WI38 (cell line): Measurements from ENCODE around the gene WNT3.

ENCODE experiments used
- H3K4me3 ChIP-seq: 2 replicates; pipeline ENCODE4 v1.5.1; 2011; ENCODE audit warnings: low read depth, mild to moderate bottlenecking, control low read depth, low read length
- CTCF ChIP-seq: IDR thresholded peaks from 2 replicates; pipeline ENCODE4 v1.5.1; 2012; ENCODE audit warnings: low read depth, mild to moderate bottlenecking, control low read depth, low read length

WNT3 gene

GRCh38 chr17:46720408-46720807, 98.1 kb downstream of the WNT3 start:
- no peak for TF ChIP-seq CTCF
- no peak overlapping the region for H3K4me3 ChIP-seq

GRCh38 chr17:46719891-46720290, 98.6 kb downstream of the WNT3 start:
- H3K4me3 ChIP-seq = no peak overlapping the region
- TF ChIP-seq CTCF = no peak

- H3K4me3 ChIP-seq = no peak overlapping the region
- no peak for TF ChIP-seq CTCF
Measured at GRCh38 chr17:46717999-46718398, 100.5 kb downstream of the WNT3 start.
